ENCODE data around the gene DPH2.

The DPH2 gene

GRCh38 chr1:43946236-43947060, 23.4 kb upstream of the DPH2 start, which contains the start of gene IPO13:
TSS of gene IPO13 (plus strand) at chr1:43946950. CDS start at chr1:43947601, 651 bp downstream.
- TF ChIP-seq EZH2phosphoT487 (IDR thresholded peaks at IDR 0.05; ENCODE audit: low read depth): no peak
- TF ChIP-seq CTCF (IDR thresholded peaks at IDR 0.05; ENCODE audit: low read depth, low read length): peak; percentile 51
- Histone ChIP-seq H3K79me2 (ENCODE audit: low read length) (peaks cover 30% of the 10 kb centered on the region), H2AFZ (ENCODE audit: low read depth, low read length) (peak within 1 kb of the TSS; percentile 78), H3K9ac (ENCODE audit: low read length) (peak within 1 kb of the TSS; percentile 86), H4K20me1 (ENCODE audit: insufficient read depth, low read length) (no peaks in the 10 kb centered on the region), H3K4me3 (ENCODE audit: low read length) (peak within 1 kb of the TSS; percentile 96), H3K36me3 (replicated peaks; ENCODE audit: low read depth, low read length) (no peaks in the 10 kb centered on the region), H3K4me2 (ENCODE audit: low read length) (peak within 1 kb of the TSS; percentile 98), H3K27ac (ENCODE audit: low read length) (peak within 1 kb of the TSS; percentile 78), H3K9me3 (ENCODE audit: insufficient read depth, low read length) (no peaks in the 10 kb centered on the region), H3K4me1 (ENCODE audit: low read length) (peaks cover 6% of the 10 kb centered on the region), H3K27me3 (ENCODE audit: low read depth, low read length) (no peaks in the 10 kb centered on the region)

GRCh38 chr1:43947061-43947873, 22.5 kb upstream of the DPH2 start:
- Histone ChIP-seq H3K36me3 (replicated peaks; ENCODE audit: low read depth, low read length) (no peaks in the 10 kb centered on the region), H3K9ac (ENCODE audit: low read length) (peak overlapping the region; percentile 80), H3K4me1 (ENCODE audit: low read length) (peaks cover 6% of the 10 kb centered on the region), H3K4me2 (ENCODE audit: low read length) (peak overlapping the region; percentile 95), H3K4me3 (ENCODE audit: low read length) (peak overlapping the region; percentile 96), H3K27ac (ENCODE audit: low read length) (no peak overlapping the region), H4K20me1 (ENCODE audit: insufficient read depth, low read length) (no peaks in the 10 kb centered on the region), H3K79me2 (ENCODE audit: low read length) (peaks cover 30% of the 10 kb centered on the region), H3K9me3 (ENCODE audit: insufficient read depth, low read length) (no peaks in the 10 kb centered on the region), H3K27me3 (ENCODE audit: low read depth, low read length) (no peaks in the 10 kb centered on the region), H2AFZ (ENCODE audit: low read depth, low read length) (peak overlapping the region; percentile 51)
- no peak for TF ChIP-seq EZH2phosphoT487 (IDR thresholded peaks at IDR 0.05; ENCODE audit: low read depth)
- TF ChIP-seq CTCF (IDR thresholded peaks at IDR 0.05; ENCODE audit: low read depth, low read length): no peak

- H4K20me1 ChIP-seq (ENCODE audit: insufficient read depth, low read length): no peaks in the 10 kb centered on the region
- peak overlapping the region; percentile 80; the same call in 1 of the 2 replicates for H3K9ac ChIP-seq (ENCODE audit: low read length)
- H3K27me3 ChIP-seq (ENCODE audit: low read depth, low read length): no peaks in the 10 kb centered on the region
- no peak overlapping the region for H2AFZ ChIP-seq (ENCODE audit: low read depth, low read length)
- no peak for TF ChIP-seq EZH2phosphoT487 (IDR thresholded peaks at IDR 0.05; ENCODE audit: low read depth)
- no peak for TF ChIP-seq CTCF (IDR thresholded peaks at IDR 0.05; ENCODE audit: low read depth, low read length)
- H3K79me2 ChIP-seq (ENCODE audit: low read length): peaks cover 30% of the 10 kb centered on the region
- H3K4me1 ChIP-seq (ENCODE audit: low read length): peaks cover 6% of the 10 kb centered on the region
- H3K4me3 ChIP-seq (ENCODE audit: low read length): peak overlapping the region; percentile 96
- H3K27ac ChIP-seq (ENCODE audit: low read length): no peak overlapping the region
- H3K4me2 ChIP-seq (ENCODE audit: low read length): peak overlapping the region; percentile 95
- H3K36me3 ChIP-seq (replicated peaks; ENCODE audit: low read depth, low read length): no peaks in the 10 kb centered on the region
- no peaks in the 10 kb centered on the region for H3K9me3 ChIP-seq (ENCODE audit: insufficient read depth, low read length)
These were observed 21.9 kb upstream of the DPH2 start for GRCh38 chr1:43947874-43948437.
